Right lobe of liver (tissue), 4 donors: ENCODE measurements around the gene RNASEH2C.
"Not testable (repeated sequence)": the region's sequence is repeated elsewhere in the genome, so short reads cannot be mapped to it uniquely, and the experiment has no call there.

Experiments used
- CTCF ChIP-seq, 4 donors: fragments of 200-600 bp in 3 of 4; fragments of 450-650 bp in 1 of 4; IDR thresholded peaks; one replicate each; pipeline versions ENCODE4 v1.5.1 to v1.8.0; 2016 to 2022; ENCODE audit warnings: antibody characterized with exemption in 4 of 4, mild to moderate bottlenecking in 2 of 4
- POLR2A ChIP-seq: fragments of 450-650 bp; IDR thresholded peaks from one replicate; pipeline ENCODE4 v1.6.1; 2017; ENCODE audit warnings: antibody characterized with exemption, mild to moderate bottlenecking
- donor health status: DM: no; HTN: no; CAD: no.
- donor health status: DM: no; HTN: no; CAD: no.
- donor health status: DM: no; HTN: yes; CAD: no.

DNA sequence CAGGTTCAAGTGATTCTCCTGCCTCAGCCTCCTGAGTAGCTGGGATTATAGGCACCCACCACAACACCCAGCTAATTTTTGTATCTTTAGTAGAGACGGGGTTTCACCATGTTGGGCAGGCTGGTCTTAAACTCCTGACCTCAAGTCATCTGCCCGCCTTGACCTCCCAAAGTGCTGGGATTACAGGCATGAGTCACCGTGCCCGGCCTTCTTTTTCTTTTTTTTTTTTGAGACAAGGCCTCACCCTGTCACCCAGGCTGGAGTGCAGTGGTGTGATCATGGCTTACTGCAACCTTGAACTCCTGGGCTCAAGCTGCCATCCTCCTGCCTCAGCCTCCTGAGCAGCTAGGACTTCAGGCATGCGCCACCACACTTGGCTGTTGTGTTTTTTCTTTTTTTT lies 47.2 kb upstream of the RNASEH2C start:
- TF ChIP-seq CTCF (IDR thresholded peaks at IDR 0.05); POLR2A: not testable (repeated sequence)
